Erythroblast (primary cell): ENCODE measurements around the gene GRK2.

ENCODE experiments used
- GATA1 ChIP-seq: IDR thresholded peaks from 2 replicates; pipeline ENCODE4 v1.6.1; 2011; ENCODE audit warnings: low read depth, mild to moderate bottlenecking, control low read depth, low read length, moderate library complexity
- POLR2A ChIP-seq: IDR thresholded peaks from 2 replicates; pipeline ENCODE4 v1.6.1; 2011; ENCODE audit warnings: mild to moderate bottlenecking, low read length

- no peak for TF ChIP-seq POLR2A
- no peak for TF ChIP-seq GATA1
These were observed 17.6 kb upstream of the GRK2 start for GRCh38 chr11:67248653-67249052.
